Liver (tissue), 9 donors: ENCODE measurements around the gene SQOR. TPM values are rescaled to one million over a fixed set of nuclear protein-coding genes. Genes with fewer than 3 reads are reported as not detected.
A peak's percentile ranks its signal among the peaks of the same experiment; 100 is the strongest.

Experiments used
- DNase-seq: peaks from one replicate; pipeline ENCODE4 v3.0.0-alpha.2; 2017; ENCODE audit warnings: low spot score
- H3K27ac ChIP-seq, 2 donors: one replicate each; pipeline ENCODE4 v1.7.0; 2013; ENCODE audit warnings: inconsistent platforms in 2 of 2, low read length in 2 of 2, control low read depth in 1 of 2, low read depth in 1 of 2, mild to moderate bottlenecking in 1 of 2
- H3K27me3 ChIP-seq, 4 donors: one replicate each; pipeline versions ENCODE4 v1.6.1 to v1.7.0; 2013; ENCODE audit warnings: low read length in 3 of 4, inconsistent platforms in 1 of 4, mild to moderate bottlenecking in 1 of 4, moderate library complexity in 1 of 4; ENCODE audit not compliant: control insufficient read depth in 4 of 4, insufficient read depth in 4 of 4
- H3K36me3 ChIP-seq, 4 donors: one replicate each; pipeline versions ENCODE4 v1.6.1 to v1.7.0; 2013; ENCODE audit warnings: low read length in 3 of 4, mild to moderate bottlenecking in 3 of 4, low read depth in 1 of 4, moderate library complexity in 1 of 4; ENCODE audit not compliant: control insufficient read depth in 4 of 4, insufficient read depth in 3 of 4
- H3K4me1 ChIP-seq, 4 donors: one replicate each; pipeline versions ENCODE4 v1.6.1 to v1.7.0; 2013; ENCODE audit warnings: low read length in 3 of 4, mild to moderate bottlenecking in 3 of 4, moderate library complexity in 1 of 4; ENCODE audit not compliant: control insufficient read depth in 4 of 4, insufficient read depth in 4 of 4
- H3K4me3 ChIP-seq, 3 donors: one replicate each; pipeline versions ENCODE4 v1.6.1 to v1.7.0; 2013; ENCODE audit warnings: low read length in 3 of 3, control low read depth in 1 of 3, low read depth in 1 of 3, mild to moderate bottlenecking in 1 of 3
- H3K9ac ChIP-seq, 2 donors: one replicate each; pipeline ENCODE4 v1.7.0; 2013; ENCODE audit warnings: low read length in 2 of 2, mild to moderate bottlenecking in 2 of 2, moderate library complexity in 2 of 2, control low read depth in 1 of 2, low read depth in 1 of 2
- H3K9me3 ChIP-seq, 4 donors: one replicate each; pipeline versions ENCODE4 v1.6.1 to v1.7.0; 2013; ENCODE audit warnings: low read length in 3 of 4; ENCODE audit not compliant: control insufficient read depth in 4 of 4
- EGR1 ChIP-seq, 2 donors: IDR thresholded peaks; 2 replicates each; pipeline ENCODE4 v1.6.1; 2016 to 2018; ENCODE audit warnings: antibody characterized with exemption in 2 of 2, low read depth in 2 of 2
- FOXA1 ChIP-seq: IDR thresholded peaks from 2 replicates; pipeline ENCODE4 v1.6.1; 2016; ENCODE audit warnings: antibody characterized with exemption
- FOXA2 ChIP-seq: IDR thresholded peaks from 2 replicates; pipeline ENCODE4 v1.6.1; 2016; ENCODE audit warnings: antibody characterized with exemption
- GABPA ChIP-seq, 2 donors: IDR thresholded peaks in 1 of 2; conservative IDR thresholded peaks in 1 of 2; 2 replicates each; pipeline ENCODE4 v1.6.1; 2016; ENCODE audit warnings: antibody characterized with exemption in 2 of 2, mild to moderate bottlenecking in 1 of 2, moderate library complexity in 1 of 2
- HNF4A ChIP-seq, 2 donors: conservative IDR thresholded peaks; 2 replicates each; pipeline ENCODE4 v1.6.1; 2016; ENCODE audit warnings: antibody characterized with exemption in 2 of 2, mild to moderate bottlenecking in 2 of 2
- HNF4G ChIP-seq: IDR thresholded peaks from 2 replicates; pipeline ENCODE4 v1.6.1; 2016; ENCODE audit warnings: antibody characterized with exemption
- JUND ChIP-seq, 2 donors: IDR thresholded peaks; 2 replicates each; pipeline ENCODE4 v1.6.1; 2016; ENCODE audit warnings: antibody characterized with exemption in 2 of 2
- NR2F2 ChIP-seq: IDR thresholded peaks from 2 replicates; pipeline ENCODE4 v1.6.1; 2016; ENCODE audit warnings: antibody characterized with exemption
- RAD21 ChIP-seq, 2 donors: IDR thresholded peaks; 2 replicates each; pipeline ENCODE4 v1.6.1; 2016; ENCODE audit warnings: antibody characterized with exemption in 2 of 2, mild to moderate bottlenecking in 2 of 2
- RXRA ChIP-seq, 2 donors: IDR thresholded peaks; 2 replicates each; pipeline ENCODE4 v1.6.1; 2017 to 2018; ENCODE audit warnings: antibody characterized with exemption in 2 of 2, mild to moderate bottlenecking in 1 of 2
- SP1 ChIP-seq: IDR thresholded peaks from 2 replicates; pipeline ENCODE4 v1.6.1; 2018; ENCODE audit warnings: antibody characterized with exemption, mild to moderate bottlenecking
- TAF1 ChIP-seq: conservative IDR thresholded peaks from 2 replicates; pipeline ENCODE4 v1.6.1; 2016; ENCODE audit warnings: antibody characterized with exemption, mild to moderate bottlenecking
- YY1 ChIP-seq: IDR thresholded peaks from 2 replicates; pipeline ENCODE4 v1.6.1; 2016; ENCODE audit warnings: antibody characterized with exemption, mild to moderate bottlenecking
- WGBS: extraction: QIAGEN DNeasy Blood & Tissue Kit; methylation state at CpG from one replicate; pipeline ENCODE4 v1.1.7; 2013; 5-methylcytosine and 5-hydroxymethylcytosine counted together
- polyA plus RNA-seq, 2 donors: library from polyadenylated mRNA; stranded (reverse) in 1 of 2; unstranded in 1 of 2; fragments of 200-250 nt in 1 of 2; fragments of >200 nt in 1 of 2; fragmentation: Nextera tagmentation in 1 of 2; extraction: Ambion mirVana in 1 of 2; gene quantifications; one replicate each; pipeline versions ENCODE4 v1.2.1 to v1.2.3, GENCODE V29; 2013 to 2015
- total RNA-seq, 2 donors: library from RNA; depleted of rRNA; stranded (reverse); fragments of >200 nt; gene quantifications; one replicate each; pipeline ENCODE4 v1.2.3, GENCODE V29; 2014
- TF ChIP-seq, protein P1 (sequence below): IDR thresholded peaks from 2 replicates; pipeline ENCODE4 v1.6.1; 2016; ENCODE audit warnings: antibody characterized with exemption, mild to moderate bottlenecking
- TF ChIP-seq, protein P2 (sequence below): IDR thresholded peaks from 2 replicates; pipeline ENCODE4 v1.6.1; 2016; ENCODE audit warnings: antibody characterized with exemption
- TF ChIP-seq, protein P3 (sequence below): IDR thresholded peaks from 2 replicates; pipeline ENCODE4 v1.6.1; 2016; ENCODE audit warnings: antibody characterized with exemption
- TF ChIP-seq, protein P4 (sequence below): fragments of 150-350 bp; IDR thresholded peaks from 2 replicates; pipeline ENCODE4 v1.5.1; 2017; ENCODE audit warnings: improper control_type of control experiment, low read depth, low read length; ENCODE audit not compliant: missing input control
- TF ChIP-seq, protein P5 (sequence below): IDR thresholded peaks from 2 replicates; pipeline ENCODE4 v1.6.1; 2016; ENCODE audit warnings: antibody characterized with exemption
- donor health status: healthy.
- donor health status: healthy.
- donor health status: healthy.
- donor health status: healthy.
- donor health status: healthy.

SQOR gene
- total and polyA plus RNA-seq, 4 donors = 29.6 to 41.7 (median 35.1) TPM

DNA sequence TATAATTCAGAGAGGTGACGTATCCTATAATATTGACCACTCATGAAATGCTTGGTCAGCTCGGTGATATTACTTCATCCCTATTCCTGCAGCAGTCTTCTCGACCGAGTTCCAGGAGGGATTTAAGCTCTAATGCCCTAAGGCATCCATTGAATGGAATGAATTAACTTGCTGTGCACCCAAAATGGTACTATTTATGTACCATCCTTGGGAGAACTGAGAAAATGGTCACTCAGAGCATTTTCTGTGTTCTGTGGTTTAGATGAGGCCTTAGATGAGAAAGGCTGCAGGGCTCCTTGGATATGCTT lies 47.0 kb upstream of the SQOR start:
- Histone ChIP-seq H3K27me3 (no peaks in the 10 kb centered on the region), H3K9me3 (no peaks in the 10 kb centered on the region), H3K9ac (peak overlapping the region; percentile 95 to 96), H3K4me1 (peaks cover 0 to 27% (median 20%) of the 10 kb centered on the region in 4 donors), H3K4me3 (peak overlapping the region; percentile 77 to 96 (median 87)), H3K36me3 (peaks cover 0 to 5% (median 2%) of the 10 kb centered on the region in 4 donors), H3K27ac (peak overlapping the region; percentile 97 to 99)
- under 1% methylated on average over 4 of the region's 4 CpGs for WGBS
- TF ChIP-seq RXRA (IDR thresholded peaks at IDR 0.05) = no peak
- TF ChIP-seq, protein P1, sequence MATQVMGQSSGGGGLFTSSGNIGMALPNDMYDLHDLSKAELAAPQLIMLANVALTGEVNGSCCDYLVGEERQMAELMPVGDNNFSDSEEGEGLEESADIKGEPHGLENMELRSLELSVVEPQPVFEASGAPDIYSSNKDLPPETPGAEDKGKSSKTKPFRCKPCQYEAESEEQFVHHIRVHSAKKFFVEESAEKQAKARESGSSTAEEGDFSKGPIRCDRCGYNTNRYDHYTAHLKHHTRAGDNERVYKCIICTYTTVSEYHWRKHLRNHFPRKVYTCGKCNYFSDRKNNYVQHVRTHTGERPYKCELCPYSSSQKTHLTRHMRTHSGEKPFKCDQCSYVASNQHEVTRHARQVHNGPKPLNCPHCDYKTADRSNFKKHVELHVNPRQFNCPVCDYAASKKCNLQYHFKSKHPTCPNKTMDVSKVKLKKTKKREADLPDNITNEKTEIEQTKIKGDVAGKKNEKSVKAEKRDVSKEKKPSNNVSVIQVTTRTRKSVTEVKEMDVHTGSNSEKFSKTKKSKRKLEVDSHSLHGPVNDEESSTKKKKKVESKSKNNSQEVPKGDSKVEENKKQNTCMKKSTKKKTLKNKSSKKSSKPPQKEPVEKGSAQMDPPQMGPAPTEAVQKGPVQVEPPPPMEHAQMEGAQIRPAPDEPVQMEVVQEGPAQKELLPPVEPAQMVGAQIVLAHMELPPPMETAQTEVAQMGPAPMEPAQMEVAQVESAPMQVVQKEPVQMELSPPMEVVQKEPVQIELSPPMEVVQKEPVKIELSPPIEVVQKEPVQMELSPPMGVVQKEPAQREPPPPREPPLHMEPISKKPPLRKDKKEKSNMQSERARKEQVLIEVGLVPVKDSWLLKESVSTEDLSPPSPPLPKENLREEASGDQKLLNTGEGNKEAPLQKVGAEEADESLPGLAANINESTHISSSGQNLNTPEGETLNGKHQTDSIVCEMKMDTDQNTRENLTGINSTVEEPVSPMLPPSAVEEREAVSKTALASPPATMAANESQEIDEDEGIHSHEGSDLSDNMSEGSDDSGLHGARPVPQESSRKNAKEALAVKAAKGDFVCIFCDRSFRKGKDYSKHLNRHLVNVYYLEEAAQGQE = no peak
- TF ChIP-seq RAD21 (IDR thresholded peaks at IDR 0.05) = no peak
- no peak for TF ChIP-seq SP1
- no peak for TF ChIP-seq EGR1 (IDR thresholded peaks at IDR 0.05; ENCODE audit: low read depth in 2 of 2)
- TF ChIP-seq HNF4G = no peak
- TF ChIP-seq, protein P2, sequence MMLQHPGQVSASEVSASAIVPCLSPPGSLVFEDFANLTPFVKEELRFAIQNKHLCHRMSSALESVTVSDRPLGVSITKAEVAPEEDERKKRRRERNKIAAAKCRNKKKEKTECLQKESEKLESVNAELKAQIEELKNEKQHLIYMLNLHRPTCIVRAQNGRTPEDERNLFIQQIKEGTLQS = no peak
- no peak for TF ChIP-seq FOXA1
- TF ChIP-seq NR2F2 = no peak
- no peak for TF ChIP-seq GABPA (IDR thresholded peaks at IDR 0.05 in 1 of 2, conservative IDR thresholded peaks at IDR 0.05 in 1 of 2)
- no peak for TF ChIP-seq JUND (IDR thresholded peaks at IDR 0.05)
- TF ChIP-seq YY1 = no peak
- no peak for TF ChIP-seq HNF4A (conservative IDR thresholded peaks at IDR 0.05)
- TF ChIP-seq, protein P3, sequence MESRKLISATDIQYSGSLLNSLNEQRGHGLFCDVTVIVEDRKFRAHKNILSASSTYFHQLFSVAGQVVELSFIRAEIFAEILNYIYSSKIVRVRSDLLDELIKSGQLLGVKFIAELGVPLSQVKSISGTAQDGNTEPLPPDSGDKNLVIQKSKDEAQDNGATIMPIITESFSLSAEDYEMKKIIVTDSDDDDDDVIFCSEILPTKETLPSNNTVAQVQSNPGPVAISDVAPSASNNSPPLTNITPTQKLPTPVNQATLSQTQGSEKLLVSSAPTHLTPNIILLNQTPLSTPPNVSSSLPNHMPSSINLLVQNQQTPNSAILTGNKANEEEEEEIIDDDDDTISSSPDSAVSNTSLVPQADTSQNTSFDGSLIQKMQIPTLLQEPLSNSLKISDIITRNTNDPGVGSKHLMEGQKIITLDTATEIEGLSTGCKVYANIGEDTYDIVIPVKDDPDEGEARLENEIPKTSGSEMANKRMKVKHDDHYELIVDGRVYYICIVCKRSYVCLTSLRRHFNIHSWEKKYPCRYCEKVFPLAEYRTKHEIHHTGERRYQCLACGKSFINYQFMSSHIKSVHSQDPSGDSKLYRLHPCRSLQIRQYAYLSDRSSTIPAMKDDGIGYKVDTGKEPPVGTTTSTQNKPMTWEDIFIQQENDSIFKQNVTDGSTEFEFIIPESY = no peak
- TF ChIP-seq, protein P4, sequence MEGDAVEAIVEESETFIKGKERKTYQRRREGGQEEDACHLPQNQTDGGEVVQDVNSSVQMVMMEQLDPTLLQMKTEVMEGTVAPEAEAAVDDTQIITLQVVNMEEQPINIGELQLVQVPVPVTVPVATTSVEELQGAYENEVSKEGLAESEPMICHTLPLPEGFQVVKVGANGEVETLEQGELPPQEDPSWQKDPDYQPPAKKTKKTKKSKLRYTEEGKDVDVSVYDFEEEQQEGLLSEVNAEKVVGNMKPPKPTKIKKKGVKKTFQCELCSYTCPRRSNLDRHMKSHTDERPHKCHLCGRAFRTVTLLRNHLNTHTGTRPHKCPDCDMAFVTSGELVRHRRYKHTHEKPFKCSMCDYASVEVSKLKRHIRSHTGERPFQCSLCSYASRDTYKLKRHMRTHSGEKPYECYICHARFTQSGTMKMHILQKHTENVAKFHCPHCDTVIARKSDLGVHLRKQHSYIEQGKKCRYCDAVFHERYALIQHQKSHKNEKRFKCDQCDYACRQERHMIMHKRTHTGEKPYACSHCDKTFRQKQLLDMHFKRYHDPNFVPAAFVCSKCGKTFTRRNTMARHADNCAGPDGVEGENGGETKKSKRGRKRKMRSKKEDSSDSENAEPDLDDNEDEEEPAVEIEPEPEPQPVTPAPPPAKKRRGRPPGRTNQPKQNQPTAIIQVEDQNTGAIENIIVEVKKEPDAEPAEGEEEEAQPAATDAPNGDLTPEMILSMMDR = no peak
- TF ChIP-seq, protein P5, sequence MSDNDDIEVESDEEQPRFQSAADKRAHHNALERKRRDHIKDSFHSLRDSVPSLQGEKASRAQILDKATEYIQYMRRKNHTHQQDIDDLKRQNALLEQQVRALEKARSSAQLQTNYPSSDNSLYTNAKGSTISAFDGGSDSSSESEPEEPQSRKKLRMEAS = no peak
- no peak for TF ChIP-seq FOXA2
- no peak for TF ChIP-seq TAF1
- DNase-seq = no peak
